GM12878 (cell line): ENCODE measurements around the gene TNXB. TPM values are rescaled to one million over a fixed set of nuclear protein-coding genes. Genes with fewer than 3 reads are reported as not detected.
"Not testable (repeated sequence)": the region's sequence is repeated elsewhere in the genome, so short reads cannot be mapped to it uniquely, and the experiment has no call there.

Experiments
- ATAC-seq: fragments of 200-7000 bp; cut with Tn5 transposase; 3 replicates; pipeline ENCODE4 v1.9.1; 2020; ENCODE audit warnings: mild to moderate bottlenecking, moderate library complexity
- BruUV-seq: library from RNA; stranded (reverse); fragments of 400-500 nt; replicated peaks from 2 replicates; lab custom pipeline; 2021; lab: Mats Ljungman, UMichigan
- CTCF ChIA-PET: fragments of 300-600 bp; sonication (Branson Sonifier 250); formaldehyde crosslinking; extraction: SDS; loops from one replicate; lab custom pipeline; 2021; ENCODE audit warnings: inconsistent platforms; lab: Yijun Ruan, JAX
- POLR2A ChIA-PET: fragments of 350-600 bp; formaldehyde crosslinking; extraction: SDS; loops from one replicate; lab custom pipeline; 2021; ENCODE audit warnings: inconsistent platforms; lab: Charles Lee
- RAD21 ChIA-PET: fragments of 300-600 bp; sonication (Branson Sonifier 250); formaldehyde crosslinking; loops from one replicate; lab custom pipeline; 2023; ENCODE audit warnings: antibody characterized with exemption; ENCODE audit not compliant: unreplicated experiment; lab: Charles Lee
- SMC1A ChIA-PET: fragments of 300-600 bp; sonication (Branson Sonifier 250); formaldehyde crosslinking; loops from one replicate; lab custom pipeline; 2023; ENCODE audit not compliant: unreplicated experiment, uncharacterized antibody; lab: Charles Lee
- DNase-seq: peaks from one replicate; pipeline ENCODE4 v3.0.0-alpha.2; 2011; ENCODE audit warnings: low read depth, low spot score
- FAIRE-seq: peaks from 3 replicates; lab custom pipeline; 2011; peaks lifted over from hg19 to GRCh38; lab: Jason Lieb, UNC
- H2AFZ ChIP-seq: 2 replicates; pipeline ENCODE4 v1.6.0; 2011; ENCODE audit warnings: low read depth, low read length, control low read depth; ENCODE audit not compliant: control insufficient read depth
- H3K27ac ChIP-seq: 2 replicates; pipeline ENCODE4 v1.5.1; 2011; ENCODE audit warnings: control low read depth; ENCODE audit not compliant: control insufficient read depth, insufficient read depth
- H3K27me3 ChIP-seq, 2 experiments: replicated peaks in 1 of 2; 2 replicates each; pipeline versions ENCODE4 v1.6.0 to v1.6.1; 2011; ENCODE audit warnings: low read length in 1 of 2; ENCODE audit not compliant: control insufficient read depth in 2 of 2, insufficient read depth in 2 of 2
- H3K36me3 ChIP-seq, 2 experiments: 2 replicates each; pipeline ENCODE4 v1.5.1; 2011; ENCODE audit warnings: low read length in 1 of 2; ENCODE audit not compliant: control insufficient read depth in 2 of 2, insufficient read depth in 2 of 2
- H3K4me1 ChIP-seq: 2 replicates; pipeline ENCODE4 v1.6.1; 2011; ENCODE audit warnings: mild to moderate bottlenecking, low read length, moderate library complexity, mixed read lengths; ENCODE audit not compliant: control insufficient read depth, insufficient read depth
- H3K4me2 ChIP-seq: 2 replicates; pipeline ENCODE4 v1.6.0; 2011; ENCODE audit warnings: control low read depth; ENCODE audit not compliant: control insufficient read depth, insufficient read depth
- H3K4me3 ChIP-seq: fragments of 200-600 bp; sonication (generic); 2 replicates; pipeline ENCODE4 v1.5.1; 2016
- H3K79me2 ChIP-seq: 2 replicates; pipeline ENCODE4 v1.6.0; 2011; ENCODE audit warnings: low read length; ENCODE audit not compliant: control insufficient read depth, insufficient read depth
- H3K9ac ChIP-seq: 2 replicates; pipeline ENCODE4 v1.8.0; 2011; ENCODE audit warnings: low read length, control low read depth, mixed read lengths; ENCODE audit not compliant: control insufficient read depth, insufficient read depth
- H3K9me3 ChIP-seq: replicated peaks from 3 replicates; pipeline ENCODE4 v1.5.1; 2011; ENCODE audit warnings: mild to moderate bottlenecking, low read length; ENCODE audit not compliant: control insufficient read depth, insufficient read depth
- H4K20me1 ChIP-seq: 2 replicates; pipeline ENCODE4 v1.6.0; 2011; ENCODE audit not compliant: control insufficient read depth, insufficient read depth
- STAT1 ChIP-seq: fragments of 450-650 bp; conservative IDR thresholded peaks from 2 replicates; pipeline ENCODE4 v1.6.1; 2014; ENCODE audit warnings: antibody characterized with exemption, mild to moderate bottlenecking
- WGBS: methylation state at CpG from one replicate; pipeline ENCODE4 v1.1.6; 2016; ENCODE audit warnings: low lambda C conversion rate; ENCODE audit not compliant: insufficient replicate concordance, insufficient coverage; ENCODE audit errors: missing lambda C conversion rate; 5-methylcytosine and 5-hydroxymethylcytosine counted together
- in situ Hi-C: fragments of 300-500 bp; cut with MboI; formaldehyde crosslinking; loops from 9 replicates; pipeline ENCODE4 v1.14.3; 2018; ENCODE audit warnings: mixed read lengths
- intact Hi-C: fragments of 100-400 bp; cut with micrococcal nuclease; formaldehyde crosslinking; loops from one replicate; pipeline ENCODE4 v1.14.2; 2022; ENCODE audit not compliant: unreplicated experiment
- polyA plus RNA-seq, 11 experiments: library from polyadenylated mRNA; depleted of rRNA in 4 of 11; unstranded in 6 of 11; stranded (reverse) in 5 of 11; fragments of >200 nt; fragmentation: Nextera tagmentation in 4 of 11; fragmentation: Illumina TruSeq in 1 of 11; extraction: Ambion mirVana in 4 of 11; extraction: Trizol in 1 of 11; gene quantifications; 1 replicate in 1 of 11; 2 replicates in 10 of 11; pipeline versions ENCODE4 v1.2.1 to v1.2.3, GENCODE V29; 2011 to 2016; ENCODE audit warnings: inconsistent platforms in 2 of 11, missing spikeins in 2 of 11, low read depth in 1 of 11
- total RNA-seq, 4 experiments: library from RNA; depleted of rRNA in 3 of 4; stranded (reverse); fragments of >200 nt in 3 of 4; fragmentation: Illumina TruSeq in 1 of 4; extraction: Trizol in 1 of 4; gene quantifications; 2 replicates each; pipeline versions ENCODE4 v1.2.1 to v1.2.3, GENCODE V29; 2013 to 2021
- TF ChIP-seq, protein P1 (sequence below): IDR thresholded peaks from 2 replicates; pipeline ENCODE4 v1.6.1; 2012; ENCODE audit warnings: low read depth, low read length, improper control_type of control experiment
- TF ChIP-seq, protein P2 (sequence below): fragments of 450-650 bp; IDR thresholded peaks from 2 replicates; pipeline ENCODE4 v1.6.1; 2017; ENCODE audit warnings: mild to moderate bottlenecking

TNXB gene
- total and polyA plus RNA-seq, 10 of the 15 experiments (the other 5 are each of a cell fraction or from before 2014, with no cell fraction given) = 0.03 to 2.5 (median 0.68) TPM; not detected in 2

DNA sequence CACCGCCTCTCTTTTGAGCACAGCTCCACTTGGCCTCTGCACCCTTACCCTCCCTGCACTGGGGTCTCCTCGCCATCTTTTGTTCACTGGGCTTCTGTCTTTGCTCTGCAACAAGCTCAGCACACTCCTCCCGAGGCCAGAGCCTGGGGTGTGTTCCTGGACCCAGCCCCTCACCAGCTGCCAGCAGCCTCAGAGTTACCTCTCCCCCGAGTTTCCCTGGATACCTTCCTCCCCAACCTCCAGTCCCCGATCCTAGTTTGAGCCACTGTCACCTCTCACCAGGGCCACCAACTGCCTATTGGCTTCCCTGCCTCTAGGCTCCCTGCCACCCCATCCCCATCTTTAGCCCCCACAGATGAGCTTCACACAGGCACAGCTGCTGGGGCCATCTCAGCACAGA is 58.6 kb downstream of the TNXB start (continued):
- TF ChIP-seq, protein P1, sequence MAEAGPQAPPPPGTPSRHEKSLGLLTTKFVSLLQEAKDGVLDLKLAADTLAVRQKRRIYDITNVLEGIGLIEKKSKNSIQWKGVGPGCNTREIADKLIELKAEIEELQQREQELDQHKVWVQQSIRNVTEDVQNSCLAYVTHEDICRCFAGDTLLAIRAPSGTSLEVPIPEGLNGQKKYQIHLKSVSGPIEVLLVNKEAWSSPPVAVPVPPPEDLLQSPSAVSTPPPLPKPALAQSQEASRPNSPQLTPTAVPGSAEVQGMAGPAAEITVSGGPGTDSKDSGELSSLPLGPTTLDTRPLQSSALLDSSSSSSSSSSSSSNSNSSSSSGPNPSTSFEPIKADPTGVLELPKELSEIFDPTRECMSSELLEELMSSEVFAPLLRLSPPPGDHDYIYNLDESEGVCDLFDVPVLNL = no peak
- TF ChIP-seq, protein P2, sequence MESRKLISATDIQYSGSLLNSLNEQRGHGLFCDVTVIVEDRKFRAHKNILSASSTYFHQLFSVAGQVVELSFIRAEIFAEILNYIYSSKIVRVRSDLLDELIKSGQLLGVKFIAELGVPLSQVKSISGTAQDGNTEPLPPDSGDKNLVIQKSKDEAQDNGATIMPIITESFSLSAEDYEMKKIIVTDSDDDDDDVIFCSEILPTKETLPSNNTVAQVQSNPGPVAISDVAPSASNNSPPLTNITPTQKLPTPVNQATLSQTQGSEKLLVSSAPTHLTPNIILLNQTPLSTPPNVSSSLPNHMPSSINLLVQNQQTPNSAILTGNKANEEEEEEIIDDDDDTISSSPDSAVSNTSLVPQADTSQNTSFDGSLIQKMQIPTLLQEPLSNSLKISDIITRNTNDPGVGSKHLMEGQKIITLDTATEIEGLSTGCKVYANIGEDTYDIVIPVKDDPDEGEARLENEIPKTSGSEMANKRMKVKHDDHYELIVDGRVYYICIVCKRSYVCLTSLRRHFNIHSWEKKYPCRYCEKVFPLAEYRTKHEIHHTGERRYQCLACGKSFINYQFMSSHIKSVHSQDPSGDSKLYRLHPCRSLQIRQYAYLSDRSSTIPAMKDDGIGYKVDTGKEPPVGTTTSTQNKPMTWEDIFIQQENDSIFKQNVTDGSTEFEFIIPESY = no peak
- no peak for TF ChIP-seq STAT1

DNA sequence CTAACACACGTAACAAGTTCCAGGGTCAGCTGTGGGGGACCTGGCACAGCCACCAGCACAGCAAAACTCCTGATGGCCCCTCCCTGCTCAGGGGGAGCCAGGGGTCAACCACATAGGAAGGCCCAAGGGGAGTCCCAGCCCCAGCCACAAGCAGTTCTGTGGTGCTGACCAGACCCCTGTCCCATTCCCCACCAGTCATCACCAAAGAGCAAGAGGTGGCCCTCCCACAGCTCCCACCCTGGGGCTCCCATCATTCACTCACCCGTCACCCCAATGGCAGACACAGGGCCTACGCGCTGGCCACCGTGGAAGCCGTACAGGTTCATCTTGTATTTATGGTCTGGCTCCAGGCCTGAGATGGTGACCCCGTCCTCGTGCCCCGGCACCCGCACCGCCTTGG is 59.4 kb downstream of the TNXB start:
- RAD21 ChIA-PET, H3K27ac ChIP-seq, H3K79me2 ChIP-seq, H3K9me3 ChIP-seq, FAIRE-seq, H3K4me1 ChIP-seq, H2AFZ ChIP-seq, H3K4me2 ChIP-seq, H3K36me3 ChIP-seq, DNase-seq, H3K4me3 ChIP-seq, SMC1A ChIA-PET, H3K9ac ChIP-seq, ATAC-seq, POLR2A ChIA-PET, BruUV-seq, H4K20me1 ChIP-seq, H3K27me3 ChIP-seq, in situ Hi-C loops: not testable (repeated sequence)
- CTCF ChIA-PET = interaction anchor here (2.6 kb wide), 1 partner anchor 21 kb away, joined by 6 read pairs; no protein-coding TSS in a partner anchor
- WGBS = 42% methylated on average over 10 of the region's 11 CpGs
- intact Hi-C loops = loop anchor here (10.0 kb wide), 1 partner anchor 105 kb away; the partner anchor contains the start of genes PPT2 and PRRT1

DNA sequence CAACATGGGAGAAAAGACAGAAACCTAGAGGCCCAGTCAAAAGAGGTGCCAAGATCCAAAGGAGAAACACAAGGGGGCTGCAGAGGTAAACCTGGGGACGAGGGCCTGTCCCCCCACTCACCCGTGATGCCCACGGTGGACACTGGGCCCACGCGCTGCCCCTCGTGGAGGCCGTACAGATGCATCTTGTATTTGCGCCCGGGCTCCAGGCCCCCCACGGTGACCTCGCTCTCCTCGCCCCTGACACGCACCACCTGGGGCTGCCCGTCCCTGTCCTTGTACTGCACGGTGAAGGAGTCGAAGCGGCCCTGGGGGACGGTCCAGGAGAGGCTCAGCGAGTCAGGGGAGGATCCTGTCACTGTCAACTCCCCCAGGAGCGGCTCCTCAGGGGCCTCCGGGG is 60.0 kb downstream of the TNXB start:
- BruUV-seq, H3K27ac ChIP-seq, H3K9me3 ChIP-seq, RAD21 ChIA-PET, H3K79me2 ChIP-seq, H3K36me3 ChIP-seq, H3K9ac ChIP-seq, POLR2A ChIA-PET, H3K4me3 ChIP-seq, ATAC-seq, DNase-seq, in situ Hi-C loops, H3K4me2 ChIP-seq, H4K20me1 ChIP-seq, H3K27me3 ChIP-seq, H3K4me1 ChIP-seq, H2AFZ ChIP-seq, FAIRE-seq: not testable (repeated sequence)
- CTCF ChIA-PET = interaction anchor here (1.2 to 2.6 kb wide), 2 partner anchors 22 to 44 kb away, joined by 3 to 6 read pairs; no protein-coding TSS in a partner anchor
- intact Hi-C loops = loop anchor here (10.0 kb wide), 1 partner anchor 106 kb away; the partner anchor contains the start of genes PPT2 and PRRT1
- 40% methylated on average over 21 of the region's 21 CpGs for WGBS
- SMC1A ChIA-PET = interaction anchor here (0.7 kb wide), 2 partner anchors 114 to 738 kb away, joined by 3 read pairs; no protein-coding TSS in a partner anchor
